Activated naive CD4-positive, alpha-beta T cell treated with anti-CD3 and anti-CD28 coated beads for 36 hours (primary cell): ENCODE data around the gene DIS3L. TPM values are rescaled to one million over a fixed set of nuclear protein-coding genes. Genes with fewer than 3 reads are reported as not detected.
"Not testable (repeated sequence)": the region's sequence is repeated elsewhere in the genome, so short reads cannot be mapped to it uniquely, and the experiment has no call there.

Source experiments
- CTCF ChIA-PET: fragments of 350-600 bp; sonication (Branson Sonifier 250); formaldehyde crosslinking; loops from one replicate; lab custom pipeline; 2021; ENCODE audit warnings: antibody characterized with exemption; lab: Charles Lee
- DNase-seq: peaks from one replicate; pipeline ENCODE4 v3.0.0-alpha.2; 2020
- H3K27ac Mint-ChIP-seq: one replicate; pipeline ENCODE4 v1.8.0; 2021; ENCODE audit warnings: mild to moderate bottlenecking, mixed read lengths
- H3K27me3 Mint-ChIP-seq: one replicate; pipeline ENCODE4 v1.8.0; 2021; ENCODE audit warnings: low read depth, mixed read lengths
- H3K36me3 Mint-ChIP-seq: one replicate; pipeline ENCODE4 v1.8.0; 2021; ENCODE audit warnings: low read depth, mixed read lengths
- H3K4me1 Mint-ChIP-seq: one replicate; pipeline ENCODE4 v1.8.0; 2021; ENCODE audit warnings: low read depth, mixed read lengths
- H3K4me3 Mint-ChIP-seq: one replicate; pipeline ENCODE4 v1.8.0; 2021; ENCODE audit warnings: mild to moderate bottlenecking, moderate library complexity, mixed read lengths
- H3K9me3 Mint-ChIP-seq: one replicate; pipeline ENCODE4 v1.8.0; 2021; ENCODE audit warnings: mixed read lengths
- intact Hi-C: fragments of 100-400 bp; cut with micrococcal nuclease; formaldehyde crosslinking; loops from one replicate; pipeline ENCODE4 v1.15.1; 2023
- total RNA-seq, 2 experiments: library from RNA; stranded (reverse); gene quantifications; one replicate each; pipeline ENCODE4 v1.2.3, GENCODE V29; 2021

Gene DIS3L
- total RNA-seq: 10 to 100 TPM; 24.0 to 24.6 TPM

GRCh38 chr15:66293419-66294156 lies at the start of gene DIS3L:
TSS of gene DIS3L (plus strand) at chr15:66293568. CDS start at chr15:66293597, 29 bp downstream.
- peak; percentile 66 for DNase-seq
- CTCF ChIA-PET: interaction anchor here (2.1 kb wide), 1 partner anchor 205 kb away, joined by 10 read pairs; no protein-coding TSS in a partner anchor
- Mint-ChIP-seq H3K4me1 (peaks cover 38% of the 10 kb centered on the region), H3K36me3 (peaks cover 13% of the 10 kb centered on the region), H3K27ac (peak within 1 kb of the TSS; percentile 92), H3K27me3 (no peaks in the 10 kb centered on the region), H3K4me3 (peak within 1 kb of the TSS; percentile 84), H3K9me3 (no peaks in the 10 kb centered on the region)
- intact Hi-C loops: loop anchor here (1.0 to 5.0 kb wide), 5 partner anchors 63 to 761 kb away; partner anchors contain the start of genes HACD3, MAP2K1, RAB11A and SNAPC5

DNA sequence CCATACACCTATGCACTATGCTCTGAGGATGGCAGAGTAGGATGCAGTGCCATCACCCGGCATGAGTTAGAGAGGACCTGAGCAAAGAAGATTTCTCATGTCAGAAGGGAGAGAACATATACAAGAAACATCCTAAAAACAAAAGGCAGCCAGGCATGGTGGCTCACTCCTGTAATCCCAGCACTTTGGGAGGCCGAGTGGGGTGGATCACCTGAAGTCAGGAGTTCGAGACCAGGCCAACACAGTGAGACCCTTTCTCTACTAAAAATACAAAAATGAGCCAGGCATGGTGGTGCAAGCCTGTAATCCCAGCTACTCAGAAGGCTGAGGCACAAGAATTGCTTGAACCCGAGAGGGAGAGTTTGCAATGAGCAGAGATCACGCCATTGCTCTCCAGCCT lies 47.5 kb upstream of the DIS3L start:
- H3K36me3 Mint-ChIP-seq, H3K4me3 Mint-ChIP-seq, intact Hi-C loops, CTCF ChIA-PET, H3K27ac Mint-ChIP-seq, H3K9me3 Mint-ChIP-seq, DNase-seq, H3K4me1 Mint-ChIP-seq: not testable (repeated sequence)
- H3K27me3 Mint-ChIP-seq: peaks cover 28% of the 10 kb centered on the region

DNA sequence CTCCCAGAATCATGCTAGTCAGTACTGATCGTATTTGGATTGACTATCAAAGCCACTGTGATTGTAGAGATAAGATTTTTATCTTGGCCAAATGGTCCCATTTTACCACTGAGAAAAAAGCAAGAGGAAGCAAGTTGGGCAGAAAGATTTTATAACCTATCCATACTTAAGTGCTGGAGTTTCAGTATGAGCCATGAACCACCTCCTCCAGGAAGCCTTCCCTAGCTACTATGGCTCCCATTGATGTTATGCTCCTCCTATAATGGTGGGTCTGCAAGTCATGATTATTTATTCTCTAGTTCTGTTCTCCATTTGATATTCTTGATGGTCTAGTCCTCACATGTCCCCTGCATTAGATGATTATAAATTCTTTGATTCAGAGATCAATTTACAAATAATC lies 46.4 kb upstream of the DIS3L start:
- peaks cover 37% of the 10 kb centered on the region for H3K27me3 Mint-ChIP-seq
- no peaks in the 10 kb centered on the region for H3K9me3 Mint-ChIP-seq
- no peaks in the 10 kb centered on the region for H3K36me3 Mint-ChIP-seq
- intact Hi-C loops: no loop called here
- DNase-seq: no peak
- no peak overlapping the region for H3K4me3 Mint-ChIP-seq
- H3K4me1 Mint-ChIP-seq: peaks cover 2% of the 10 kb centered on the region
- no peak overlapping the region for H3K27ac Mint-ChIP-seq
- CTCF ChIA-PET: interaction anchor here (0.6 kb wide), 1 partner anchor 268 kb away, joined by 5 read pairs; no protein-coding TSS in a partner anchor

GRCh38 chr15:66249605-66250174 lies 43.7 kb upstream of the DIS3L start:
- CTCF ChIA-PET: no interaction called here
- Mint-ChIP-seq H3K27ac (no peak overlapping the region), H3K27me3 (peaks cover 50% of the 10 kb centered on the region), H3K36me3 (no peaks in the 10 kb centered on the region), H3K9me3 (no peaks in the 10 kb centered on the region), H3K4me1 (peaks cover 10% of the 10 kb centered on the region), H3K4me3 (no peak overlapping the region)
- DNase-seq: no peak
- intact Hi-C loops: no loop called here

DNA sequence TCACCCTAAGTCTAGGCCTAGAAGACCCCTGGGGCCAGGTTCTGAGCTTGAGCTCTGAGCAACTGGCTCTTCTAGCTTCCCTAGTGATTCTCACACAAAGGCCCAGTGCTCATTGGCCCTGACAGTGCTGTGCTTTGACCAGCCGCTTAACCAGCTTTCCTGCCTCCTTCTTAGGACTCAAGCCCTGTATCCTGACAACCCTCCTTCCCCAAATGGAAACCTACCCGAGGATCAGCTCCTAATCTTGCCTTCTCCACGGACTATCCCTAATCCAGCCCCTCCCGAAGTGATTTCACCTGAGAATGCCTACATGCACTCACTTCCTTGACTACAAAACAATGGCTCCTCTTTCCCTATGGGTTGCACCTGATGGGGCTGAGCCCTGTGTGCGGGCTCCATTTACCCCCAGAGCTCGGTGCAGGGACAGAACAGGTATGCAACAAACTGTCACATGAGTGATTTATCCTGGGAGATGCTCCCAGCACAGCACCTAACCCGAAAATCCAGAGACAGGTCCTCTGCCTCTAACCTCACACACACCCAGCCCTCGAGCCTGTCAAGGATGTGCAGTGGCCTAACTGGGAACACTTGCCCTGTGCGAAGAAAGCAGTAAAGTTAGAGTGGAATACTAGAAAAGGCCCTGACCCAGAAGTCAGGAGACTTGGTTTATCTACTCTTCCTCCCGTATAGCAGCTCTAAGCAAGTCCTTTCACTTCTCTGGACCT lies 42.1 kb upstream of the DIS3L start:
- CTCF ChIA-PET: interaction anchor here (0.6 to 2.1 kb wide), 5 partner anchors 11 to 632 kb away, joined by 3 to 6 read pairs (median 3); partner anchors contain the start of gene SNAPC5
- intact Hi-C loops: no loop called here
- Mint-ChIP-seq H3K36me3 (no peaks in the 10 kb centered on the region), H3K27me3 (peaks cover 56% of the 10 kb centered on the region), H3K4me1 (peaks cover 10% of the 10 kb centered on the region), H3K4me3 (no peak overlapping the region), H3K27ac (no peak overlapping the region), H3K9me3 (no peaks in the 10 kb centered on the region)
- DNase-seq: no peak

DNA sequence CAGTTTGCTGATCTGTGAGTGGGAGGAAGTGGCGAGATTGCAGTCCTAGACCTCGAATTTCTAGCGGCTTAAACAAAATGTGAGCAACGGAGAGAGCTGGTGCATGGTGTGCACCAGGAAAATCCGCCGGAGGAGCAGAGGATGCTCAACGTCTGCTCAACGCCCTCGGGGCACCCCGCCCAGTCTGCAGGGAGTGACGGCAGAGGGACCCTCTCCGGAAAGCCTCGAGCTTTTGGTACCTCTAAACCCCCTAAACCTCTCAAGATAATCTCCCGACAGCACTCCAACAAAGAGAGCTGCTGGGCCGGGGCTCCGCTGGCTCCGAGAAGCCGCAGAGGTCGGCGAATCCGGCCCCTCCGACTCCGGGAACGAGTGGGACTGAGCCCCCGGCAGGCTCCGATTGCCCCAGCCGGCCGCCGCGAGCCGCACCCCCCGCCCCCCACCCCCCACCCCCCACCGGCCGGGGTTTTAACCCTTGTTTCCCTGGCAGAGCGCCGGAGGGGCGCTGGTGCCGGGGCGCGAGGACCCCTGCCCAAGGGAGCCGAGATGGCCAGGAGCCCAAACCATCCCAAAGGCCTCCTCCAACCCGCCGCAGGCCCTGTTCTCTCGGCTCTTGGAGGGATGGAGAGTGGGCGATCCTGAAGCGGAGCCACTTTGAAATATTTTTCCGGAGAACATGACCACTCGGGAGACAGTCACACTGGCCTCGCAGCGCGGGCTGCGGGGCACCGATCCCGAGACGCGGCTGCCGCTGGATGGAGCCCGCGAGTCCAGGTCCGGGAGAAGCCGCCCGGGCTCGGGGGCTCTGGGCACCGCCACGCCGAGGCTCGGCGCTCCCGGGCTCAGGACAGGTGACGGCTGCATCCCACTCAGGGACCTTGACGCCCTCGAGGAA lies 41.3 kb upstream of the DIS3L start:
- Mint-ChIP-seq H3K27me3 (peaks cover 56% of the 10 kb centered on the region), H3K4me3 (peak overlapping the region; percentile 65), H3K9me3 (no peaks in the 10 kb centered on the region), H3K36me3 (no peaks in the 10 kb centered on the region), H3K27ac (no peak overlapping the region), H3K4me1 (peaks cover 10% of the 10 kb centered on the region)
- peak; percentile 64 for DNase-seq
- CTCF ChIA-PET: interaction anchor here (0.7 to 2.1 kb wide), 4 partner anchors 10 to 246 kb away, joined by 3 to 6 read pairs (median 3); partner anchors contain the start of gene SNAPC5
- intact Hi-C loops: loop anchor here (2.0 kb wide), 2 partner anchors 35 to 247 kb away; no protein-coding TSS in a partner anchor

DNA sequence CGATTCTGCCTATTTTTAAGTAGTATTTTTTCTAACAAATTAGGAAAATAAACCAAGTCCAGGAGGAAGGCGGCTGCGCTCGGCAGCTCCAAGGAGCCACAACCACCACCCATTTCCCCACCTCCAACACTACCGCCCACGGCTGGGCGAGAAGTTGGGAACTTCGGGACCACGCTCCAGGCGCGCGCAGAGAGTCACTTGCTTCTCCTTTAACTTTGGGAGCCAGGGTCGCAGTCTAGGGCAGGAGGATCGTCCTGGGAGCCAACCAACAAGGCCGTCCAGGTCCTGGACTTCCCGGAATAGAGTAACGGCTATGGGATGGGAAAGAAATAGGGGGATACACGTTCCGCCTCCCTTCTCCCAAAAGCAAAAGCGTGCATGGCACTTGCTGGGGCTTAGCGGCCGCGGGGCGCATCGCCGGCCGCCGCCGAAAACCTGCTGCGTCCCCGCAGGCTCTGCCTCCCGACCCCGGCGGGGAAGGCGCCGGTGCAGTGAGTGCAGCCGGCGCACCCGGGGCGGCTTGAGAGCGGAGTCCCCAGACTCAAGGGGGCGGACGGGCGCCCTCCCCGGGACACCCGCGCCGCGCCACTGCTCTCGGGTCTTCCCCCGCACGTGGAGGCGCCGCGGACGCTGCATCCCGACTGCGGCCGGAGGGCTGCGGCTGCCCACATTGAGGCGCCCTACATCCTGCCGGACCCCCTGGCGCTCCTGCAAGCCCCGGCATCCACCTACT lies 40.5 kb upstream of the DIS3L start:
- no peaks in the 10 kb centered on the region for H3K36me3 Mint-ChIP-seq
- DNase-seq: peak; percentile 15
- H3K4me1 Mint-ChIP-seq: peaks cover 10% of the 10 kb centered on the region
- H3K9me3 Mint-ChIP-seq: no peaks in the 10 kb centered on the region
- CTCF ChIA-PET: no interaction called here
- intact Hi-C loops: loop anchor here (2.0 kb wide), 2 partner anchors 34 to 246 kb away; no protein-coding TSS in a partner anchor
- peaks cover 58% of the 10 kb centered on the region for H3K27me3 Mint-ChIP-seq
- H3K27ac Mint-ChIP-seq: no peak overlapping the region
- peak overlapping the region; percentile 65 for H3K4me3 Mint-ChIP-seq

DNA sequence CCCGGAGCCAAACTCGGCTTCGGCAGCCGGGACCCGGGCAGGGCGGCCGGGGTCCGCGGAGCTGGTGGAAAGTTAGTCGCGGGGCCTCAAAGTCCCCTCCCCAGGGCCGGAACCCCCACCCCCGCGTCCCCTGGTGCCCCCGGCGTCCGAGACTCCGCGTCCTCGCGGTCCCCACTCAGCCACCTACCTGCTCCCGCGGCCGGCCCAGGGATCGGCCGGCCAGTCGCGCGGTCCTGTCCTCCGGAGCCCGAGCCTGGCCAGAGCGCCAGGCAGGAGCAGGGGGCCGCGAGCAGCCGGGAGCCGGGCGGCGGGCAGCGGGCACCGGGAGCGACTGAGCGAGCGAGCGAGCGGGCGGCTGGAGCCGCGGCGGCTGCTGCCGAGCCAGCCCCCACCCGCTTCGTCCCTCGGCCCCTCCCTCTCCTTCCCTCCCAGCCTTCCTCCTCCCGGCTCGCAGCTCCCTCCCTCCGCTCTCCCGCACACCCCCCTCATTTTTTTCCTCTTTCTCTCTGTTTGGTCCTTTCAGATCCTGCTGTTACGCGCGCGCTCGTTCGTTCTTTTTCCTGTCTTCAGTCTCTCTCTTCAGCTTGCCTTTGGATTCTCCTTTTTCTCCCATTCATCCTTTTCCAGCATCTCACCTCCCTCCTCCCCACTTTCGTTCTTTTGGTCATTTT lies 39.8 kb upstream of the DIS3L start, which contains the start of gene MEGF11:
Gene MEGF11 (minus strand): TSS at position 333 of the 671 bp plus-strand sequence. CDS start 125,347 bp downstream, outside the sequence.
- peak; percentile 11 for DNase-seq
- H3K36me3 Mint-ChIP-seq: no peaks in the 10 kb centered on the region

GRCh38 chr15:66254089-66254950 lies 39.0 kb upstream of the DIS3L start:
- no peak for DNase-seq
- Mint-ChIP-seq H3K4me3 (peak overlapping the region; percentile 69), H3K4me1 (peaks cover 10% of the 10 kb centered on the region), H3K36me3 (no peaks in the 10 kb centered on the region), H3K27me3 (peaks cover 54% of the 10 kb centered on the region), H3K27ac (no peak overlapping the region), H3K9me3 (no peaks in the 10 kb centered on the region)
- intact Hi-C loops: no loop called here
- CTCF ChIA-PET: interaction anchor here (0.5 kb wide), 1 partner anchor 37 kb away, joined by 3 read pairs; no protein-coding TSS in a partner anchor

More for the DNA sequence above, 39.8 kb upstream of the DIS3L start, which contains the start of gene MEGF11:
- Mint-ChIP-seq H3K4me3 (peak within 1 kb of the TSS; percentile 69), H3K9me3 (no peaks in the 10 kb centered on the region), H3K4me1 (peaks cover 10% of the 10 kb centered on the region), H3K27me3 (peaks cover 58% of the 10 kb centered on the region), H3K27ac (no peak within 1 kb of the TSS)
- CTCF ChIA-PET: no interaction called here
- intact Hi-C loops: loop anchor here (2.0 kb wide), 2 partner anchors 33 to 245 kb away; no protein-coding TSS in a partner anchor
